Pancreas (tissue), 10 donors: ENCODE measurements around the gene HSDL1. TPM values are rescaled to one million over a fixed set of nuclear protein-coding genes. Genes with fewer than 3 reads are reported as not detected.
A peak's percentile ranks its signal among the peaks of the same experiment; 100 is the strongest.

ENCODE experiments used
- ATAC-seq, 4 donors: fragments of 200-7000 bp; cut with Tn5 transposase; one replicate each; pipeline versions ENCODE4 v1.8.0 to v1.9.1; 2020; ENCODE audit warnings: mild to moderate bottlenecking in 4 of 4, moderate library complexity in 4 of 4
- DNase-seq, 6 donors: peaks; one replicate each; pipeline ENCODE4 v3.0.0-alpha.2; 2020
- FAIRE-seq: peaks from 2 replicates; lab custom pipeline; 2012; peaks lifted over from hg19 to GRCh38; lab: Jason Lieb, UNC
- H3K27ac ChIP-seq, 4 donors: fragments of 200-600 bp; sonication (generic); 1 replicate in 3 of 4; 2 replicates in 1 of 4; pipeline versions ENCODE4 v1.5.0 to v1.8.0; 2020
- H3K27me3 ChIP-seq, 4 donors: fragments of 200-600 bp; one replicate each; pipeline ENCODE4 v1.8.0; 2021
- H3K36me3 ChIP-seq, 3 donors: fragments of 200-600 bp; sonication (generic) in 1 of 3; one replicate each; pipeline versions ENCODE4 v1.5.0 to v1.8.0; 2020 to 2021
- H3K4me1 ChIP-seq, 3 donors: fragments of 200-600 bp; one replicate each; pipeline ENCODE4 v1.8.0; 2021
- H3K4me3 ChIP-seq, 4 donors: fragments of 200-600 bp; sonication (generic) in 2 of 4; one replicate each; pipeline versions ENCODE4 v1.5.0 to v1.8.0; 2020 to 2021
- H3K9me3 ChIP-seq, 4 donors: fragments of 200-600 bp; one replicate each; pipeline ENCODE4 v1.8.0; 2021
- CTCF ChIP-seq, 4 donors: fragments of 200-600 bp; sonication (generic) in 3 of 4; IDR thresholded peaks; one replicate each; pipeline versions ENCODE4 v1.5.0 to v1.8.0; 2021; ENCODE audit warnings: antibody characterized with exemption in 4 of 4
- WGBS, 2 donors: extraction: QIAGEN DNeasy Blood & Tissue Kit; methylation state at CpG; one replicate each; pipeline ENCODE4 v1.1.7; 2013; 5-methylcytosine and 5-hydroxymethylcytosine counted together
- intact Hi-C, 3 donors: fragments of 100-400 bp; cut with DNase I; formaldehyde crosslinking; loops; one replicate each; pipeline versions ENCODE4 v1.11.1 to v1.14.2; 2022
- polyA plus RNA-seq, 2 donors: library from polyadenylated mRNA; stranded (reverse); fragments of 200-250 nt; gene quantifications; one replicate each; pipeline ENCODE4 v1.2.3, GENCODE V29; 2013
- total RNA-seq, 6 donors: library from RNA; stranded (reverse); fragmentation: NEBNext Ultra II Directional in 4 of 6; extraction: Animal tissue kit (Norgen Biotek cat#: 25700) in 4 of 6; gene quantifications; one replicate each; pipeline versions ENCODE4 v1.2.1 to v1.2.4, GENCODE V29; 2021 to 2023
- donor health status: healthy with polysubstance abuse.
- donor health status: DM: no; HTN: no; CAD: no; lungs with moderate emphysema.
- donor health status: DM: no; HTN: no; CAD: no.
- donor health status: control.
- donor health status: control.
- donor health status: Bipolar disorder and iron deficiency.
- donor health status: DM: yes; HTN: yes; CAD: no.
- donor health status: DM: no; HTN: no; CAD: no.
- donor health status: DM: no; HTN: no; CAD: no.
- donor health status: DM: yes; HTN: yes; CAD: no.

The HSDL1 gene
- total and polyA plus RNA-seq, 8 donors: 4.2 to 14.5 (median 7.1) TPM

GRCh38 chr16:84155226-84155625, 10.2 kb upstream of the HSDL1 start:
- Histone ChIP-seq H3K4me1 (no peaks in the 10 kb centered on the region), H3K27ac (no peak overlapping the region), H3K9me3 (no peaks in the 10 kb centered on the region), H3K36me3 (no peaks in the 10 kb centered on the region), H3K27me3 (peaks cover 0 to 4% (median 0%) of the 10 kb centered on the region in 4 donors), H3K4me3 (no peak overlapping the region)
- no peak for ATAC-seq
- WGBS, 2 donors: 91 to 93% methylated on average over 4 of the region's 4 CpGs
- TF ChIP-seq CTCF (IDR thresholded peaks at IDR 0.05): no peak
- no peak for DNase-seq
- intact Hi-C loops: no loop called here
- FAIRE-seq: no peak

GRCh38 chr16:84153660-84154214, 8.8 kb upstream of the HSDL1 start:
- H3K4me1 ChIP-seq: no peaks in the 10 kb centered on the region
- H3K27ac ChIP-seq: no peak overlapping the region
- ATAC-seq: no peak
- H3K9me3 ChIP-seq: no peaks in the 10 kb centered on the region
- 53 to 63% methylated on average over 8 of the region's 8 CpGs for WGBS, 2 donors
- no peaks in the 10 kb centered on the region for H3K36me3 ChIP-seq
- no peak for DNase-seq
- intact Hi-C loops: no loop called here
- peaks cover 0 to 4% (median 0%) of the 10 kb centered on the region in 4 donors for H3K27me3 ChIP-seq
- no peak for TF ChIP-seq CTCF (IDR thresholded peaks at IDR 0.05)
- no peak for FAIRE-seq
- no peak overlapping the region for H3K4me3 ChIP-seq

DNA sequence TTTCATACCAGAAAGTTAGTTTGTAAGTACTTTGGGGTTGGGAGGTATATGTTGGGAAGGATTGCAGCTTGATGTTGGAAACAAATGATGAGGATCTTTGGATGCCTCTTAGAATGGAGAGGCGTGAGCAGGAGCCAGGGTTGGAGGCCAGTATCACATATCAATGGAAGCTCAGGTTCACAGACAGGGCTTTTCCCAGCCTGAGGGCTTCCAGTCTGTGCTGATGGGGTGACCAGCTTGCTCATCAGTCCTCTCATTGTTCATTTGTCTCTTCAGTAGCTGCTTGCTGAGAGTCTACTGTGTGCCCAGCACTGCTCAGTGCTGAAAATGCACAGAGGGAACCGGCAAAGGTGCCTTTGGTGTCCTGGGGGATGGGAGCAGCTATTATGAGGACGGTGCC, 5.9 kb upstream of the HSDL1 start:
- 73 to 84% methylated on average over 3 of the region's 3 CpGs for WGBS, 2 donors
- DNase-seq: no peak
- no peak for TF ChIP-seq CTCF (IDR thresholded peaks at IDR 0.05)
- ATAC-seq: no peak
- no peak for FAIRE-seq
- Histone ChIP-seq H3K27ac (no peak overlapping the region), H3K4me3 (no peak overlapping the region), H3K4me1 (no peaks in the 10 kb centered on the region), H3K27me3 (no peaks in the 10 kb centered on the region), H3K9me3 (no peaks in the 10 kb centered on the region), H3K36me3 (no peaks in the 10 kb centered on the region)
- intact Hi-C loops: no loop called here

DNA sequence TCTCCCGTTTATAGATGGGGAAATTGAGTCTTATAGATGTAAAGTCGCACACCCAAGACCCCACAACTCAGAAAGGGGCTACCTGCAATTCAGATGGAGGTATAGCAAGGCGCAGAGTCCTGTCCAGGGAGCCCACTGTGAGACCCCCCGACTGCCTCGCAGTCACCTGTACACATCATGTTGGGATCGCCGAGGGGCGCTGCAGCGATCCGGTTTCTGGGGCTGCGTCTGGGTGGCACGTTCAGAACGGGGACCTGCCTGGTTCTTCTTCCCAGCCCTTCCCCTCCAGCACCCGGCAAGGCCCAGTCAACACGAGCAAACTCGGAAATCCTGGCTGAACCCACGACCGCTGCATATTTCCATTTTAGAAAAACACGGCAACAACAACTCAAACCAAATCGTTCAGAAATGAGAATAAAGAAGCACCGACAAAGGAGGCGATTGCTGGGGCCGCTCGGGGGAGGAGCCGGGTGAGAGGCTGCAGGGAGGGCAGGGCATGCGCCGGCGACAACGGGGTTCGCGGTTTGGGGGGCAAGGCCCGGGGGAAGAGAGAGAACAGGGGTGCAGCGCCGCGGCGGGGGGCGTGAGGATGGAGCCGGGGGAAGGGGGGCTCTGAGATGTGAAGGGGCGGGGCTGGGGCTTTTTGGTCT, 643 bp downstream of the HSDL1 start:
- Histone ChIP-seq H3K4me1 (no peaks in the 10 kb centered on the region), H3K9me3 (no peaks in the 10 kb centered on the region), H3K27ac (peak overlapping the region; percentile 22 to 59 (median 52)), H3K27me3 (no peaks in the 10 kb centered on the region), H3K4me3 (peak overlapping the region; percentile 86 to 95 (median 91)), H3K36me3 (no peaks in the 10 kb centered on the region)
- 1 to 2% methylated on average over 39 of the region's 39 CpGs for WGBS, 2 donors
- intact Hi-C loops: no loop called here
- ATAC-seq (peak; percentile 41 to 64 (median 60)), DNase-seq (peak in 5 of 6 donors; percentile 16 to 78 (median 35)), FAIRE-seq (no peak)
- no peak for TF ChIP-seq CTCF (IDR thresholded peaks at IDR 0.05)

GRCh38 chr16:84143784-84144199, 1.2 kb downstream of the HSDL1 start:
- no peak for ATAC-seq
- WGBS, 2 donors: 20 to 21% methylated on average over 13 of the region's 13 CpGs

More at GRCh38 chr16:84143784-84144199, 1.2 kb downstream of the HSDL1 start:
- H3K27ac ChIP-seq: no peak overlapping the region
- DNase-seq (no peak), FAIRE-seq (no peak)
- H3K9me3 ChIP-seq: no peaks in the 10 kb centered on the region
- H3K4me3 ChIP-seq: peak overlapping the region in 3 of 4 donors; percentile 88 to 95 (median 94)
- H3K27me3 ChIP-seq: no peaks in the 10 kb centered on the region
- intact Hi-C loops: no loop called here
- TF ChIP-seq CTCF (IDR thresholded peaks at IDR 0.05): no peak
- no peaks in the 10 kb centered on the region for H3K4me1 ChIP-seq
- H3K36me3 ChIP-seq: no peaks in the 10 kb centered on the region
